WERI-Rb-1 (cell line): ENCODE results near the gene SLC6A4.
"Not testable (repeated sequence)": the region's sequence is repeated elsewhere in the genome, so short reads cannot be mapped to it uniquely, and the experiment has no call there.

Source experiments
- DNase-seq: peaks from one replicate; pipeline ENCODE4 v3.0.0-alpha.2; 2020
- H3K27ac ChIP-seq: fragments of 250-450 bp; sonication (Bioruptor Pico); 2 replicates; pipeline ENCODE4 v1.5.1; 2020; ENCODE audit warnings: mild to moderate bottlenecking, moderate library complexity
- H3K27me3 ChIP-seq: fragments of 250-450 bp; sonication (Bioruptor Pico); 2 replicates; pipeline ENCODE4 v1.5.1; 2021; ENCODE audit warnings: mild to moderate bottlenecking, low read depth, moderate library complexity; ENCODE audit not compliant: insufficient read depth, severe bottlenecking
- H3K36me3 ChIP-seq: fragments of 250-450 bp; sonication (Bioruptor Pico); 2 replicates; pipeline ENCODE4 v1.5.1; 2020; ENCODE audit warnings: mild to moderate bottlenecking, moderate library complexity
- H3K4me3 ChIP-seq: 2 replicates; pipeline ENCODE4 v1.5.1; 2011; ENCODE audit warnings: low read depth, mild to moderate bottlenecking, control low read depth, low read length
- H3K9me3 ChIP-seq: fragments of 250-450 bp; sonication (Bioruptor Pico); 2 replicates; pipeline ENCODE4 v1.5.1; 2021; ENCODE audit warnings: mild to moderate bottlenecking, moderate library complexity; ENCODE audit not compliant: severe bottlenecking
- CTCF ChIP-seq: IDR thresholded peaks from 2 replicates; pipeline ENCODE4 v1.5.1; 2011; ENCODE audit warnings: low read depth, mild to moderate bottlenecking, control low read depth, inconsistent platforms, low read length

Gene SLC6A4

DNA sequence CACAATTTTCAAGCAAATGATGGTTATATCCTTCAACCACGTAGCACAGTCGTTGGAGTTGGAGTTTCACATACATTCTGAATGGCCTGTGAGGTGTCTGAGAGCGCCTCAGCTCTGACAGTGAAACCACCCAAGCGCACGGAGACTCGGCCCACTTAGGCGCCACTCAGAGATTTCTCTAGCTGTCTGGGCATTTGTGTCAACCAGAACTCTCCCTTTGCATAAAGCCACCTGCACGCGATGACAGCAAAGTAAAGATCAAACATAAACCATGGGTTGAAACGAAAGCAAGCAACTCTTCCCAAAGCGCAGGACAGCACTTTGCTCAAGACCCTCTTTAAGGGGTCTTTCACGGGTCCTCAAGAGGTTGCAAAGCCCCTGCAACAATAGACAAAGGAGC, 533 bp downstream of the SLC6A4 start:
- no peak for DNase-seq
- Histone ChIP-seq H3K27me3 (no peaks in the 10 kb centered on the region), H3K9me3 (no peaks in the 10 kb centered on the region), H3K4me3 (no peak overlapping the region), H3K27ac (no peak overlapping the region), H3K36me3 (no peaks in the 10 kb centered on the region)
- TF ChIP-seq CTCF, result no peak

GRCh38 chr17:30234296-30234695, 1.2 kb downstream of the SLC6A4 start:
- no peak for DNase-seq
- H3K9me3 ChIP-seq, result no peaks in the 10 kb centered on the region
- no peak for TF ChIP-seq CTCF
- no peaks in the 10 kb centered on the region for H3K27me3 ChIP-seq
- H3K27ac ChIP-seq, result no peak overlapping the region
- H3K4me3 ChIP-seq, result no peak overlapping the region
- no peaks in the 10 kb centered on the region for H3K36me3 ChIP-seq

DNA sequence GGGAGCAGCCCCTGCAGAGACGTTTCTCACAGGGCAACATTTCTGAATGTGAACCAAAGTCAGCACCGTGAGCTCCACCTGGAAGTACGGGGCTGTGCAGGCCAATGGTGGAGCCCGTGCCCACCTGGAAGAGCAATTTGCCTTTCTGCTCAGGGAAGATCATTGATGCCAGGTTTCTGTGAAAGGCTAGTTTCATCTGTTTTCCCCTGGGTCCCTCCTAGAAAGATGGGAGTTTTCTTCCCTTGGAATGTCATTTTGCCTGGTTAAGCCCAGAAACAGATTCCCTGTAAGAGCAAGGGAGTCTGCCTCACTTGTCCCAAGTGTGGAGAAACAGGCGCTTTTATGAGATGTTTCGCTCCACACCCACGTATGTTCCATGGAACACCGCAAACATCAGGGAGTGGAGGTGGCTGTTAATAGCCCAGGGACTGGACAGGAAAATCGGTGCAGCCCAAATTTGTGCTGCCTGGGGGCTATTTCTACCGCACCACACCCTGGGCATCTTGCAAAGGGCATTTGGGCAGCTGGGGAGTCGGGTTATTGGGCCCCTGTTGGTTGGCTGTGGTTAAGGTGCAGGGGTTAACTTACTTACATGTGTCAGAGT, 2.6 kb downstream of the SLC6A4 start:
- Histone ChIP-seq H3K27me3 (no peaks in the 10 kb centered on the region), H3K4me3 (no peak overlapping the region), H3K9me3 (no peaks in the 10 kb centered on the region), H3K36me3 (no peaks in the 10 kb centered on the region), H3K27ac (no peak overlapping the region)
- no peak for DNase-seq
- no peak for TF ChIP-seq CTCF

DNA sequence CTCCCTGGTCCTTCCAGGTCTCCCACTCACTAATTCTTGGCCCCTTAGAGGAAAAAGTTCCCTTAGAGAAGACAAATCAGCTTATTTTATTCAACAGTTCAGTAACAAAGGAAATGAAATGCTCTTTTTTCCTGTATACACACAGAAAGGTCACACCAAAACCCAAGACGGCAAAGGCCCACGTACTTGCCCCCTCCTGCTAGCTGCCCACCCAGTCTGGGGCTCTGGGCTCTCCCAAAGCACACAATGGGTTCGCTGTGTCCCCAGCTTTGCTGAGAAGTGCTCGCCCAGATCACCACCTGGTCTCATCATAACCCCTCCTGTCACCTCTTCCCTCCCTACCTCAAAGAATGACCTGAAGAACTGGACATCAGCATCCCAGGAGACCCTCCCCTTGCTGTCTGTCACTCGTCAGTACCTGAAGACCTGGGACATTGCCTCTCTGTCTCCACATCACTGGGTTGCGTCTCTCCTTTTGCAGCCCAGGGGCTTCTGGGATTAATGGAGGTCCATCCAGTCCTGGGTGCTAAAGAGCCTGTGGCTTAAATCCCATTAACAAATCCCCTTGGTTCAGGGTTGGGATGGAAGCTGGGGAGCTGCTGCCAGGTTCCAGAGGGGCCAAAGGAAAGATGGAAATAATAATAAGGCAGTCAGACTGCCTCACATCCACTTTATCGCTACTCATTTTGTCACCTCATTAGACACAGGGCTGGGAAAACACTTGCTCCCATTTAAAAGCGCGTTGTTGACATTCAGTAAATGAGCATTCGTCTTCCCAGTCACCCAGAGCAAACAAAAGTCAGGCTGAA, 3.3 kb downstream of the SLC6A4 start:
- DNase-seq, result no peak
- no peaks in the 10 kb centered on the region for H3K27me3 ChIP-seq
- no peak overlapping the region for H3K27ac ChIP-seq
- no peak overlapping the region for H3K4me3 ChIP-seq
- TF ChIP-seq CTCF, result no peak
- no peaks in the 10 kb centered on the region for H3K36me3 ChIP-seq
- H3K9me3 ChIP-seq, result no peaks in the 10 kb centered on the region

- Histone ChIP-seq H3K9me3 (no peaks in the 10 kb centered on the region), H3K36me3 (no peaks in the 10 kb centered on the region), H3K27me3 (no peaks in the 10 kb centered on the region), H3K4me3 (no peak overlapping the region), H3K27ac (no peak overlapping the region)
- 0 out of 2 replicates have a peak, but pooled peaks have one; percentile 7 for TF ChIP-seq CTCF
- DNase-seq, result no peak
Measured at GRCh38 chr17:30230596-30231125, 4.8 kb downstream of the SLC6A4 start.

- H3K9me3 ChIP-seq, DNase-seq, H3K36me3 ChIP-seq, H3K27ac ChIP-seq, H3K27me3 ChIP-seq, H3K4me3 ChIP-seq: not testable (repeated sequence)
Measured at GRCh38 chr17:30230009-30230408, 5.5 kb downstream of the SLC6A4 start.
